Cardiac fibroblast (primary cell): ENCODE measurements around the gene HIBCH.
"Not testable (repeated sequence)": the region's sequence is repeated elsewhere in the genome, so short reads cannot be mapped to it uniquely, and the experiment has no call there.

ENCODE experiments used
- DNase-seq, 2 donors: peaks; one replicate each; pipeline versions ENCODE4 v3.0.0 to v3.0.0-alpha.2; 2010; ENCODE audit warnings: low read depth in 2 of 2
- H3K4me3 ChIP-seq, 2 donors: replicated peaks in 1 of 2; 1 replicate in 1 of 2; 2 replicates in 1 of 2; pipeline ENCODE4 v1.5.1; 2011; ENCODE audit warnings: low read depth in 2 of 2, low read length in 2 of 2, mild to moderate bottlenecking in 2 of 2, moderate library complexity in 1 of 2
- CTCF ChIP-seq: IDR thresholded peaks from one replicate; pipeline ENCODE4 v1.5.1; 2011; ENCODE audit warnings: low read depth, mild to moderate bottlenecking, low read length, inconsistent platforms

Gene HIBCH

GRCh38 chr2:190311893-190312634, 7.6 kb downstream of the HIBCH start:
- TF ChIP-seq CTCF: no peak
- H3K4me3 ChIP-seq: no peak overlapping the region
- DNase-seq: no peak

GRCh38 chr2:190308031-190308430, 11.6 kb downstream of the HIBCH start:
- no peak for TF ChIP-seq CTCF
- no peak for DNase-seq
- H3K4me3 ChIP-seq: no peak overlapping the region

GRCh38 chr2:190304404-190304803, 15.2 kb downstream of the HIBCH start:
- no peak for DNase-seq
- no peak overlapping the region for H3K4me3 ChIP-seq
- TF ChIP-seq CTCF: no peak

- no peak overlapping the region for H3K4me3 ChIP-seq
- no peak for TF ChIP-seq CTCF
Observed at GRCh38 chr2:190303647-190304046, 16.0 kb downstream of the HIBCH start.

GRCh38 chr2:190302052-190302451, 17.6 kb downstream of the HIBCH start:
- no peak overlapping the region for H3K4me3 ChIP-seq
- no peak for DNase-seq
- no peak for TF ChIP-seq CTCF

More at GRCh38 chr2:190303647-190304046, 16.0 kb downstream of the HIBCH start:
- peak in 1 of 2 donors; percentile 22 for DNase-seq

- TF ChIP-seq CTCF: no peak
- no peak overlapping the region for H3K4me3 ChIP-seq
- no peak for DNase-seq
Observed at GRCh38 chr2:190301032-190301431, 18.6 kb downstream of the HIBCH start.

DNA sequence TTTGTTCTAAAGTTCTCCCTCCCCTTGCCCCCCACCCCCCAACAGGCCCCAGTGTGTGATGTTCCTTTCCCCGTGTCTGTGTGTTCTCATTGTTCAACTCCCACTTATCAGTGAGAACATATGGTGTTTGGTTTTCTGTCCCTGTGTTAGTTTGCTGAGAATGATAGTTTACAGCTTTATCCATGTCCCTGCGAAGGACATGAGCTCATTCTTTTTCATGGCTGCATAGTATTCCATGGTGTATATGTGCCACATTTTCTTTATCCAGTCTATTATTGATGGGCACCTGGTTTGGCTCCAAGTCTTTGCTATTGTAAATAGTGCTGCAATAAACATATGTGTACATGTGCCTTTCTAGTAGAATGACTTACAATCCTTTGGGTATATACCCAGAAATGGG, 21.7 kb downstream of the HIBCH start:
- H3K4me3 ChIP-seq, DNase-seq: not testable (repeated sequence)
